ENCODE measurements around the gene GXYLT2.
A peak's percentile ranks its signal among the peaks of the same experiment; 100 is the strongest.
"Not testable (repeated sequence)": the region's sequence is repeated elsewhere in the genome, so short reads cannot be mapped to it uniquely, and the experiment has no call there.

GXYLT2 gene

DNA sequence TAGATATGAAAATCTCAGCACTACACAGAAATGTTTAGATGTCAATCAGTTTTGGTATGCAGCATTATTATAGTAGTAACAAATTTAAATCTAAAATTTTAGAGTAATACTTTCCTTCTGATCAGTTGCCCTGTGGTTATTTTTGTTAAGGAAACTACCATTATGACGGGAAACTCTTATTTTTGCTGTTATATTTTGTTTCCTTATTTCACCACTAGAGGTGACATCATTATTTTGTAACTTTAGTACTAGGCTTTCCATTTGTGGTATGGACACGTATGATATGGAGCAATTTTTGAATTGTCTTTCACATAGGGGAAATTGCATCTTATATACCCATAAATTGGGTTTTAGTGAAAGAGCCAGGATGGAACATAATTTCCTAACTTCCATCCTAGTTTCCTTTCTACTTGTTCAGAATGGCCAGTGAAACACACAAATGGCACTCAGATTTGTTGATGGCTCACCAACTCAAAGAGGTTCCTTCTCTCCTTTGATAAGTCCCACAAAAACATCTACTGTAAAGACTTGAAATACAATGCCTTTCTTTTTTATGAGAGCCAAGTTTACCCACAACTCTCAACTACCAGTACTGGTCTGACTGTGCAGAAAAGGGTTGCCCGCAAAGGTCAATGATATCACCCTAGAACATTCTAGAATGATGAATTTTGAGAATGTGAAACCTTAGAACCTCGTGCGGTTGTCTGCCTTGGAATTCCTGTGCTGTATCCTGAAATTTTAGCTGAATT, 89.4 kb downstream of the GXYLT2 start:
- DNase-seq: peak in 1 of 2 donors; percentile 40

DNA sequence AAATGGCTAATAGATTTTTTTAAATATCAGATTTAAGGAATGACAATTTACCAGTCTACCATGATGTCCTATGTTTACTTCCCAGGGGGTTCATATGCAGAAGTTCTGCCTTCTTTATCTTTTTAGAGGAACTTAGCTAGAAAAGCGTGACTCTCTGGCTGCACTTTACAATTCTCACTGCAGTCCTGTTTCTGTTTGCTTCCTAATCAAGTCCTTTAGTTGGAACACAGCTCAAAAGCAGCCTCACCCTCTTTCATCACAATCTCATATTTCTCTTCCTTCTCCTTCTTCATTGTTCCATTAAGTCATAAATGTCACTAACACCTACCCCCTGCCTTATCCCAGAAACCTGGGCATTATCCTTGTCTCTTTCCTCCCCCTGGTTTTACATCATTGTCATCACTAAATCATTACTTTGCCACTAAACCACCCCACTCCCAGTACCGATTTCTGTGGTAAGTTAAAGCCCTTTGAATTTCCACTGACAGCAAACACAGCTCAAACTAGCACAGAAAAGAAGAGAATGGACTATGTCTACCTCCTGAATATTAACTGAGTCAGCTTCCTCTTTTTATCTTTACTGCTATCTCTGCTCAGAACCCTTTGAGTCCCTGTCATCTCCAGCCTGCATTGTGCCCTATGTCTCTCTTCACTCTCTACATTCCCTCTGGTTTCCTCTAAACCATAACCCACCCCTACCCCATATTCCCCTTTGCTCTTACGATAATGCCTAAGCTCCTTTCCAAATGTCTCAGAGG, 94.9 kb downstream of the GXYLT2 start:
- DNase-seq: no peak

DNA sequence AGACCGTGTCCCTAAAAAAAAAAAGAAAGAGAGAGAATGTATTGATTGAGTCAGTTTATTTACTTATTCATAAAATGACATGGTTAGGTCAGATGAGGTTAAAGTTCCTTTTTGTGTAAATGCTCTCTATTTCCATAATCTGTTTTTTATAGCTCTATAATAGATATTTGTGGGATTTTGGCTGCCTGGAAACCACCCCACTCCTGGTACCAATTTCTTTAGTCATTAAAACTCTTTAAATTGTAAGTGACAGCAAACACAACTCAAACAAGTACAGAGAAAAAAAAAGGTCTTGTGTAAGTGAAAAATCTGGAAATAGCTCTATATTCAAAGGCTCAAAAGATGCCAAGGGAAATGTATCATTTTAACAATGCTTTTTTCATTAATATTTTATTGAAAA, 97.7 kb downstream of the GXYLT2 start:
- no peak for DNase-seq

DNA sequence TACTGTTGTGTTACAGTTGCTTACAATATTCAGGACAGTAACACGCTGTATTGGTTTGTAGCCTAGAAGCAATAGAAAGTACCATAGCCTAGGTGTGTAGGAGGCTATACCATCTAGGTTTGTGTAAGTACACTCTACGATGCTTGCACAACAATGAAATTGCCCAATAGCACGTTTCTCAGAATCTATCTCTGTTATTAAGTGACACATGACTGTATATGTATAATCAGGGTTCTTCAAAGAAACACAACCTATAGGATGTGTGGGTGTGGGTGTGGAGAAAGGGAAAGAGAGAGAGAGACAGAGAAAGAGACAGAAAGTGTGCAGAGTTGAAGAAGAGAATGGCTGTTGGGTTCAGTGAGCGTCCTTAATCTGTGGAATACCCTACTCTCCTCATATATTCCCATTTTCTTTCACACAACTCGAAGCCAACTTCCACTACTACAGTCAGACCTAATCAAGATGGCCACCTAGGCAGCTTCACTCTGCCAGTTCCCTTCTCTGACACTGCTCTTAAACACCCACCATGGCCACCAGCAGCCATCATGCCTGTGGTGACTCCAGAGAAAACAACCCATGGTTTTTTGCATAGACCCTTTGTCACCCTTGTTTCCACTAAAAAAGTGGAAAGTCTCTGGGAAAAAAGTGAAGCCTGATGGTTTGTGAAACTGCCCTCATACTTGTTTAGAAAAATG, 103.0 kb downstream of the GXYLT2 start:
- DNase-seq: no peak

DNA sequence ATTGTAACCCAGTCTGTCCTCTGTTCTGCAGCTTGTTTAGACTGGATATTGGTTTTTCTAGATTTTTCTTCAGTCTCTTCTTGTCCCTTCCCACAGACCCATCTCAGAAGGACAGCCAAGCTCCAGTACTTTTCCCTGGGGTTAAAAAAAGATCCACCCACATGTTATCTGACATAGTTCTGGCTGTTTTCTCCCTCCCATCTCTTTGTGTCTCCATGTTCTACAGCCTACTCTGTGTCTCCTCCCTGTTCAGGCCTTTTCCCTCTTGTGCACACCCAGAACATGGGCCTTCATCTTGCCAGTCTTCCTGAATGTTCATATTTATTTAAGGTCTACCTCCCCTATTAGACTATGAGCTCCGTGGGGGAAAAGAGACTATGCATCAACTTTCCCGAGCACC, 103.7 kb downstream of the GXYLT2 start:
- DNase-seq: no peak

DNA sequence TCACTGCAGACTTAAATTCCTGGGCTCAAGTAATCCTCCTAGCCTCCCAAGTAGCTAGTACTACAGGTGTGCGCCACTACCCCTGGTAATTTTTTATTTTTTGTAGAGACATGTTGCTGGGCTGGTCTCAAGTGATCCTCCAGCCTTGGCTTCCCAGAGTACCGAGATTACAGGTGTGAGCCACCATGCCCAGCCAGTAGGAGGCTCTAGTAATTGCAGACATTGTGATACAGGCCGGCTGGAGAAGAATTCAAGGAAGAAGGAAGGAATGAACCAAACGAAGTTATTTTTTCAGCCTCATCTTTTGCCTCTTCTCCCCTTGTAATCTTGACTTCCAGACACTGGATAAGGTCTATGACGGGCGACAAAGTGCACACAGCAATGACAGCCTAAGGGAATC, 105.5 kb downstream of the GXYLT2 start:
- no peak for DNase-seq

DNA sequence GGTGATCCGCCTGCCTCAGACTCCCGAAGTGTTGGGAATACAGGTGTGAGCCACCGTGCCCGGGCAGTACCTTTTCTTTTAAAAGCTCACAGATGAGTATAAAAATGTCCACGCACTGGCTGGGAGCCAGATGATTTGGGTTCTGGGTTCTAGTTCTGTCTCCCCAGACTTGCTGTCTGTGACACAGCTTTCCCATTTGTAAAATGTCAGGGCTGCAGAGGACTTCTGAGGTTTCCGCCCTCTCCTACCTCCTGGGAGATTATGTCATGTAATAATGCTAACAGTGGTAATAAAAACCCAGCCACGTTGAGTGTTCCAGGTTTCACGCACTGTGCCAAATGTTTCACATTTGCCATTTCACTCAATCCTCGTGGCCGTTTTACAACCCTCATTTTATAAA, 107.5 kb downstream of the GXYLT2 start:
- DNase-seq: no peak

DNA sequence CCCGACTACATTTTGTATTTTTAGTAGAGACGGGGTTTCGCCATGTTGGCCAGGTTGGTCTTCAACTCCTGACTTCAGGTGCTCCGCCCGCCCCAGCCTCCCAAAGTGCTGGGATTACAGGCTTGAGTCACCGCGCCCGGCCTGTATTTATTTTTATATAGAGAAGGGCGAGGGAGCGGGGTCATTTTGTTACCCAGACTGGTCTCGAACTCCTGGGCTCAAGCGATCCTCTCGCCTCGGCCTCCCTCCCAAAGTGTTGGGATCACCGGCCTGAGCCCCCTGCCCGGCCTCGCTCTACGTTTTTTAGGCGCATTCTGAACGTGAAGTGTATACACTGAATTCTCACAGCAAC, 108.3 kb downstream of the GXYLT2 start:
- DNase-seq: no peak

DNA sequence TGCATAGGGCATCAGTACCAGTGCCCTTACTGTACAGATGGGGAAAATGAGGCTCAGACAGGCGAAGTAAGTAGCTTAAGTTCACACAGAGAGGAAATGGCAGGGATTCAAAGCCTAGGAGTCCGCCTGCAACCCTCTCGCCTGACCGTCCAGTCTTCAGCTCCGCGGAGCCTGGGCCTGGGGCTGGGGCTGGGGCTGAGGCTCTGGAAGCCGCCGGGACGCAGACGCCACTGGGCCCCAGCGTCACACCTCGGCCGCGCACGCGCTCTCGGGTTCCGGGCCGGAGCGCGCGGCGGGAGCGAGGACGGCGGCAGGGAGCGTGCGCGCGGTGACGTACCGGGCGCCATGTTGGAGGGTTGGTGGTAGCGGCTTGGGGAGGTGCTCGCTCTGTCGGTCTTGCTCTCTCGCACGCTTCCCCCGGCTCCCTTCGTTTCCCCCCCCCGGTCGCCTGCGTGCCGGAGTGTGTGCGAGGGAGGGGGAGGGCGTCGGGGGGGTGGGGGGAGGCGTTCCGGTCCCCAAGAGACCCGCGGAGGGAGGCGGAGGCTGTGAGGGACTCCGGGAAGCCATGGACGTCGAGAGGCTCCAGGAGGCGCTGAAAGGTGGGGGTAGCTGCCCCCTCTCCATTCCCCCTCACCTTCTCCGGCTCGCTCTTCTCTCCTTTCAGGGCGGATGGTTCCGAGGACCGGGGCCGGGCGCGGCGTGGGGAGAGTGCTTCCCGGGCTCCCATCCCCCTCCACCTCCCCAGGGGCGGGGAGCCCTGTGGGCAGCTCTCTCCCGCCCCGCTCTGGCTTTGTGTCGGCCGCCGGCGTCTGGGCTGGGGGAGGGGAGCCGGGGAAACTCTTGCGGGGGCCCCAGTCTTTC, 108.9 kb downstream of the GXYLT2 start, which contains the start of gene PPP4R2:
Gene PPP4R2, plus strand, starts transcription at position 339 of the 861 bp plus-strand sequence. Its CDS starts 227 bp downstream, at position 566.
- DNase-seq: peak; percentile 91 to 94

DNA sequence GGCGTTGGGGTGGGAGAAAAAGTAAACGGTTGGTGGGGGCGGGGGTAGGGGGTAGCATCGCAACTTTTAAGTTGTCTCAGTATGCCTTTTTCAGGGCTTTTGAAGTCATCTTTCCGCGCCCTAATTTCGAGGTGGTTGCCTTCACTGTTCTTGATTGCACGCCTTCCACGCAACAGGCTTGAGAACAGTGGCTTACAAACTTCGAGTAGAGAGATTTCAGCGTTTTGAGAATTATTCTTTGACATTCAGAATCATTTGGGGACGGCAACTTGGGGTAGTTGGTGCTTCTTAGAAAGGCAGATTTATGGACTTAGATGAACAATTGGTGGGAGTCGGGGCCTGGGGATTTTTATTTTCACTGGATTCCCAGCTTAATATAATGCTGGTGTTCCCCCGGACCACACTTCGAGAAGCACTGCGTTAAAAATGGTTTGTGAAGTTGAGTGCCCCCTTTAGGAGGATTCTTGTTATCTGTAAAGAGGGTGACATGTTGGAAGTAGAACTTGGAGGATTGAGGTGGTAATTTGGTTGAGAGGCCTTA, 109.6 kb downstream of the GXYLT2 start:
- peak; percentile 21 to 66 for DNase-seq

DNA sequence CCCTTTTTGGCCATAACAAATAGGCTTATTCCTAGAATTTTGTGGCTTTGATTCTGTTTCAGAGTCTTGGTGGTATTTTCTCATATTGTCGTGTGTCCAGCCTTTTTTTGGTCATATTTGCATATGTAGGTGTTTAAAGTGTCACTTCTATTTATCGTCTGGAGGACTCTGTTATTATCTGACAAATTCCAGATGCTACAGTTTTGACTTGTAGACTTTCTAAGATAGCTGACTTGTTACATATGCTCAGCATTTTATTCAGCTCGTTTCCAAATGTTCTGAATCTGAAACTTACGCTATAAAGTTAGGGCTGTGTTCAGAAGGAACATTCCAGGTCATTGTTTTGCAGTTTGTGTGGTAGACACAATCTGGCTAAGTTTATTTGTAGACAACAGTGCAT, 110.6 kb downstream of the GXYLT2 start:
- no peak for DNase-seq

DNA sequence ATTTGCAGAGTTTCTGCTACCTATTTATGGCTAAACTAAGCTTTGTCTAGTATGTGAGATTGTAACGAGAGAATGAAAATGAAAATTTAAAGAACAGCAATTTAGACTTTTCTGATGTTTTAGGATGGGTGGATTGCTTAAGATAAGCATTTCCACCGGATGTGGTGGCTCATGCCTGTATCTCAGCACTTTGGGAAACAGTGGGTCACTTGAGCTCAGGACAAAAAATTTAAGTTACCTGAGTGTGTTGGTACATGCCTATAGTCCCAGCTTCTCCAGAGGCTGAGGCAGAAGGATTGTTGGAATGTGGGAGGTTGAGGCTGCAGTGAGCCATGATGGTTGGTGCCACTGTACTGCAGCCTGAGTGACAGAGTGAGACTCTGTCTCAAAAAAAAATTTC, 112.1 kb downstream of the GXYLT2 start:
- peak in 1 of 2 donors; percentile 19 for DNase-seq

DNA sequence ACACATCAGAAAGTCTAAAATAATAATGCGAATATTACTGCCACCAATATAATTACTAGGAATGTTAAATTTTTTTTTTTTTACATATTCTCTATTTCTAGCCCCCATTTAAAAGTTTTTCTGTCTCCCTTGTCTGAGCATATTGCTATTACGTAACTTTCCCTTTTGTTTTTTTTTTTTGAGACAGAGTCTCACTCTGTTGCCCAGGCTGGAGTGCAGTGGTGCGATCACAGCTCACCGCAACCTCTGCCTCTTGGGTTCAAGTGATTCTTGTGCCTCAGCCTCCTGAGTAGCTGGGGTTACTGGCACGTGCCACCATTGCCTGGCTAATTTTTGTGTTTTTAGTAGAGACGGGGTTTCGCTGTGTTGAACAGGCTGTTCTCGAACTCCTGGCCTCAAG, 115.2 kb downstream of the GXYLT2 start:
- not testable (repeated sequence) for DNase-seq

DNA sequence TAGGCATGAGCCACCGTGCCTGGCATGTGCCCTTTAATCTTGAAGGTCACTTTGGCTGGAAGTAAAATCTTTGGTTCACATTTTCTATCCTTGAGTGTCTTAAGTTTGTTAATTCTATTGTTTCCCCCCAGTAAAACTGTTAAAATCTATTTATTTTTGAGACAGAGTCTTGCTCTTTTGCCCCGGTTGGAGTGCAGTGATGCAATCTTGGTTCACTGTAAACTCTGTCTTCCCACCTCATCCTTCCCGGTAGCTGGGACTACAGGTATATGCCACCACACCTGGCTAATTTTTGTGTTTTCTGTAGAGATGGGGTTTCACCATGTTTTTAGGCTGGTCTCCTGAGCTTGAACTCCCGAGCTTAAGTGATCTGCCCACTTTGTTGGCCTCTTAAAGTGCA, 116.5 kb downstream of the GXYLT2 start:
- no peak for DNase-seq

DNA sequence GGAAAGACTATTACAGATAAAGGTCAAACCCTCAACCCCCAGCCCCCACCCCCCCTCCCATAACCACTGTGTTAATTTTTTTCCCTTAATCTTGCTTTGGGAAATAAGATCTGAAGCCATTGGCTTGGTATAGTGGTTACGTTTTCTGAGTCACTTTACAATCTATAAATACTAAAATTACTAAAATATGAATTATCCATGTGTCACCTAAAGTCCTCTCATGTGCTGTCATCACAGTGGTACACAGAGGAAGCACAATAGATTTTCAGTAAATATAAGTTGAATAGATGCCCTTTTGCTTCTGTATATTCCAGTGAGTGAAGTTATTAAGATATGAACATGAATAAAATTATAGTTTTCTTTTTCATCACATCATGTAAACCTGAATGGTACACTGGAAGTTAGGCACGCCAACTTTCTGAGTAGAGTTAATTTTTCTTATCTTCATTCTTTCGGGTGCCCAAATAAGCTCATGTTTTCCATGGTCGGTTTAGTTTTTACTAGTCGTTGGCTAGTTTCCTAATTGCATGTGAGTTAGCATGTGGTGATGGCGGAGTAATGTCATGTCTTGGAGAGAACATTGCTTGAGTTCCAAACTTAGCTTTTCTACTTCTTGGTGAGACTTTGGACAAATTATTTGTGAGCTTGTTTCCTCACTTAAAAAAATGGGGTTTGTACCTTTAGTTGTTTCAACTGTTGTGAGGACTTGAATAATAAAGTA, 120.3 kb downstream of the GXYLT2 start:
- no peak for DNase-seq

DNA sequence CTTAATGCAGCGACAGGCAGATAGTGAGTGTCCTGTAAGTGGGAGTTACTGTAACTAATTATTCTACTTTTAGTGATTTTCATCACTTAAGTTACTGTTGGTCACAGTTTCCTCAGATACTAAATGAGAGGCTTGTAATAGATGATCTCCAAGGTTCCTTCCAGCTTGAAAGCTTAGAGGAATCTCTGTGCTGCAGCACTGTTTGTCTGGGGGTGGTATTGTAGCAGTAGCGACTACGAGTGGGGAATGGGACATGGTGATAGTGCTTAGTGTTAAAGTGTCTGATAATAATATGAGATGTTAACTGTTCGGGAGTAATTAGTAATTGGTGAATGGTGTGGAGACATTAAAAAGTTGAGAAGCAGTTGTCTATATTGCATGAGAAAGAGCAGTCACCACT, 121.2 kb downstream of the GXYLT2 start:
- DNase-seq: no peak

DNA sequence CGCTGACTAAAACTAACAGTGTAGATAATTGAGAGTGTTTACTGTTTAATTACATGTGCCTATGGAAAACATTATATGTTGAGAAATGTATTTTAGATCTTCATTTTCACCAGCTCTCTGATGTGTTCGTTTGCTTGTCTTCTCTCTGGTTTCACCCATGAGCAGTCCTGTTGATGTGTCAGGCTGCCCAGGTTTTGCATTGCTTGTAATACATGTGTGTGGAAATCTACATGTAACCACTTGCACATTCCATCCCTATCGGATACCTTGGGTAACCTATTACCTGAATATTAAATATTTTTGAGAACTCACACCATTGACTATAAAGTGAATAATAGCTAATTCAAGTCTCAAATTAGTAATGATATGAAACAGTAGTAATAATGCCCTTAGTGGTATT, 121.9 kb downstream of the GXYLT2 start:
- DNase-seq: no peak

DNA sequence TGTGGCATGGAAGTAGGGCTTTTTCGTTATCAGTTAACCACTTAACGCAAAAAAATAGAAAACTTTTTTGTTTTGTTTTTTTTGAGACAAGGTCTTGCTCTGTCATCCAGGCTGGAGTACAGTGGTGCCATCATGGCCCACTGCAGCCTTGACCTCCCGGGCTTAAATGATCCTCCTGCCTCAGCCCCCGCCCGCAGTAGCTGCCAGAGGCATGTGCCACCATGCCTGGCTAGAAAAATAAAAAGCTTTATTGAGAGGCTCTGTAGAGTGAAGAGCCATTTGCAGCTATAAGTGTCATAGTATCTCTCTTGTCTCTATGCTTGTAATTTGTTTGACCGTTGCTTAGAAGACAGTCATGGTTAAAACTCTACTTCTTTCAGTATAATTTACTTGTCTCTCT, 122.3 kb downstream of the GXYLT2 start:
- DNase-seq: no peak

DNA sequence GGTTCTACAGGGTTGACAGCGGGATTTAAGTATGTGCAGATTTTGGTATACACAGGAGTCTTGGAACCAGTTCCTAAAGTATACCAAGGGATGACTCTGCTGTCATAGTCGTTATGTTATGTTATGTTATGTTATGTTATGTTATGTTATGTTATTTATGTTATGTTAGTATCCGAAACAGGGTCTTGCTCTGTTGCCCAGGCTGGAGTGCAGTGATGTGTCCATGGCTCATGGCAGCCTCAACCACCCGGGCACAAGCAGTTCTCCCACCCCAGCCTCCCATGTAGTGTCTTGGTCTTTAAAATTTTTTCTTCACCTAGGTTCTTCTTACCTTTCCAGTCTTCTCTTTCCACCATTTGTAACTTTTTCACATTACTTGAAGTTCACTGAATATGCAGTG, 130.5 kb downstream of the GXYLT2 start:
- DNase-seq: no peak

DNA sequence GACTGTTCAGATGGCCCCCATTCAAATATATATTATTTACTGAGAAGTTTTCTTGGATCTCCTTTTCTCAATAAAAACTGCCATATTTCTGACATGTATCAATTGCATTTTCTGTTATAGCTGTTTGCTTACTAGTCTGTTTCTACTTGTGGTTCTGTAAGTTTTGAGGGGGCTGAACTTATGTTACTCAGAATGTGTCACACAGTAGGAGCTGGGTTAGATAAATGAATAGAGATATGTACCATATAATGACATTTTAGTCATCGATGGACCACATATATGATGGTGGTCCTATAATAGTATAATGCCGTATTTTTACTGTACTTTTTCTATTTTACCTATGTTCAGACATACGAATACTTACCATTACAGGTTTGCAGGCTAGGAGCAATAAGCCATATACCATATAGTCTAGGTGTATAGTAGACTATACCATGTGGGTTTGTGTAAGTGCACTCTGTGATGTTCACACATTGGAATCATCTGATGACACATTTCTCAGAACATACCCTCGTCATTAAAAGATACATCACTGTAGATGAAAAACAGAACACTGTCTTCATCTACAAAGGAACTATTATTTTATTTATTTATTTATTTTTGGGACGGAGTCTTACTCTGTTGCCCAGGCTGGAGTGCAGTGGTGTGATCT, 131.1 kb downstream of the GXYLT2 start:
- no peak for DNase-seq

DNA sequence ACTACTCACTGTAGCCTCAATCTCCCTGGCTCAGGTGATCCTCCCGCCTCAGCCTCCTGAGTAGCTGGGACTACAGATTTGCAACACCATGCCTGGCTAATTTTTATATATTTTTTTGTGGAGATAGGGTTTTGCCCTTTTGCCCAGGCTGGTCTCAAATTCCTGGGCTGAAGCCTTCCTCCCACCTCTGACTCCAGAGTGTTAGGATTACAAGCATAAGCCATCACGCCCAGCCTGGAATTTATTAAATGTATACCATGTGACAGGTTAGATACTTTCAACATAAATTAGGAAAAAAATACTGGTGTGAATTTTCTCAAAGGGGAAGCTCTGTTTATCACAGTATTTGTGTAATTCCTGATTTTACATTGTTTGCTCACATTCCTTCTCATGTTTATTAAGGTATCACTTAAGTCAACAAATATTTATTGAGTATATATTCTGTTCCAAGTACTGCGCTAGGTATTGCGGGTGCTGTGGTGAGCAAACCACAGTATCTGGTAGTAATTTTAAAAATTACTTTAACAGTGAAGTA, 133.5 kb downstream of the GXYLT2 start:
- DNase-seq: no peak
